Pons (tissue), 1 donor: ENCODE measurements around the gene FBXO3.

ENCODE experiments used
- DNase-seq: peaks from one replicate; pipeline ENCODE4 v3.0.0-alpha.2; 2016; ENCODE audit warnings: low spot score

FBXO3 gene

DNA sequence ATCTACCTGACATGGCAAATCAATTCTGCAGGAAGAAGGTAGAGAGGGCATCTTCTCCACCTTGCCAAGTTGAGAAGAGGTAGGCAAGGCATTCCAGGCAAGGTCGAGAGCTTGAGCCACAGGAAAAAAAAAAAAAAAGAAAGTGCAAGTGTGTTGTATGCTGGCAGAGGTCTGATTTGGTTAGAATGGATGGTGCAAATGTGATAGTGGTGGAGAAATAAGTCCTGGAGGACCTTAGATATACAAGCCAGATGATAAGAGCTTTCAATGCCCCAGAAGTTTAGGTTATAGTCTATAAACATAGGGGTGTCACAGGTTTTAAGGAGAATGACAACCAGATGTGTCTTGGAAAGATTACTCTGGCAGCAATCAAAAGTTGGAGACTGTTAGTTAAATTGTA is 1.4 kb downstream of the FBXO3 start:
- no peak for DNase-seq

DNA sequence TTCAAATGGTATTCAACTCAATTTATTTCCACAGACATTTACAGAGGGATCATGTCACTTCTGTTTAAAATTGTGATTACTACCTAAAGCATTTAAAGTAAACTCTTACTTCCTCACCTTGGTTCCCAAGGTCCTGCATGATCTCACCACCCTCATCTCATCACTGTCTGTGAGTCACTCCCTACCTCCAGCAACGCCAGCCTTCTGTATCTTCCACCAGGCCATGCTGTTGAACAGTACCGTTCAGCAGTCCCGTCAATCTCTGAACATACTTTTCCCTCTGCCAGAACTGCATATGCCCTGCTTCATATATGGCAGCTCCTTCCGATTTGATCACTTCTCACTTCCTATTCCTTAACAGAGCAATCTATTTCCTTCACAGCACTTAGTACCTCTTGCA is 2.0 kb downstream of the FBXO3 start:
- DNase-seq = no peak

DNA sequence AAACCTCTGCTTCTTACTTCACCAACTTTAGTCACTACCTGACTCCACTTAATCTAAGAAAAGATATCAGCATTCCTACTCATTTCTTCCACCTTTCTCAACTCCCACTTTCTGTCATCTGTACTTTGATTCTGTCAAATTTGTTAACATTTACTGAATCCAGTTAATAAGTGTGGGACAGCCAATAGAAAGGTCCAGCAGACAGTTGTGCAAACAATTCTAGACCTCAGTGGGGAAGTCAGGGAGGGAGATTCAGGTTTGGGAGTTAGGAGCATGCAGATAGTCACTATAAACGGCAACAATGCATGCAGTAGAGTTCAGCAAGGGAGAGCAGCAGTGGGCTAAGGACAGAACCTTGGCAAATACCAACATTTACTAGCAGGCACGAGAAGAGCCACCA is 4.1 kb downstream of the FBXO3 start:
- DNase-seq = no peak

DNA sequence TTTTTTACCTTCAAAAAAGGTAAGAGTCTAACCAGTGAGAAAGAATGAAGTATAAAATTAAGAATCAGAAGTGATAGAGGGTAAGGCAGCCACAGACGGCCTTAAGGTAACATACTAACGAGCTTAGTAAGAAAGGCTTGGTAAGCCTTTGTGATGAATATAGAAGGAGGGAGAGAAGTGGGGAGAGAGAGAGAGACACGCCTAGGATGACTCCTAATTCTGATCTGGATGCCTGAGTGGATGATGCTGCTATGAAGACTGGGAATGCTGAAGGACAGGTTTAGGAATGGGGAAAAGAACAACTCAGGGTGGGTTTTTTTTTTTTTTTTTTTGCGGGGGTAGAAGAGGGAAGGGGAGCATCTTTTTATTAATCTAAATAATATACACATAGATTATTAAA is 4.8 kb downstream of the FBXO3 start:
- no peak for DNase-seq

DNA sequence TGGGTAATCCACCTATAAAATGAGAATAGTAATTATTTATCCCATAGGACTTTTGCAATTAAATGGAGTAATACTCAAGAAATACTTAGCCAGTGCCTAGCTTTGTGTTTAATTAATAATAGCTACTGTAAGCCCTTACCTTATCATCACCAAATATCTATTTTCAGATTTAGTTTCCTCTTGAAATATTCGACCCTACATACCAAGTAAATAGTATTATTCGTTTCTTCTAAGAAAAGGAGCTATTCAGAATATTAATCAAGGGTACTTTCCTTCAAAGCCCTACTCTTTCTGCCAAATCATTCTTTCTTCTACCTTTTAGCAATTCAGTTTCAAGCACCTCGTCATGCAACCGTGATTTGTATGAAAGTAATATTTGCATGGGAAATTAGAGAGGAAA is 6.7 kb downstream of the FBXO3 start:
- DNase-seq = no peak

DNA sequence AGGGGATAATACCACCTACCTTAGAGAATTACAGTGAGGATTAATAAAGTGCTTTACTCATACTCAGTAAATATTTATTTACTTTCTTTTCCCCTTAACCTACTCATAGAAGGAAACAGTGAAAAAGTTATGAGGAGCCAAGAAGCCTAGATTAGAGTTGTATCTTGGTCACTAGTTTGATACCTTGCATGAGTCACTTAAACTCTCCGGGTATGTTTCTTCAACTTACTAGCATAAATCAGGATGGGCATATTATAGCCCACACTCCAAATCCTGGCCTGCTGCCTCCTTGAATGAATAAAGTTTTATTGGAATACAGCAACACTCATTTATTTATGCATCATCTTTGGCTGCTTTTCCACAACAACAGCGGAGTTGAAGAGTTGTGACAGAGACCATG is 8.2 kb downstream of the FBXO3 start:
- DNase-seq = no peak

DNA sequence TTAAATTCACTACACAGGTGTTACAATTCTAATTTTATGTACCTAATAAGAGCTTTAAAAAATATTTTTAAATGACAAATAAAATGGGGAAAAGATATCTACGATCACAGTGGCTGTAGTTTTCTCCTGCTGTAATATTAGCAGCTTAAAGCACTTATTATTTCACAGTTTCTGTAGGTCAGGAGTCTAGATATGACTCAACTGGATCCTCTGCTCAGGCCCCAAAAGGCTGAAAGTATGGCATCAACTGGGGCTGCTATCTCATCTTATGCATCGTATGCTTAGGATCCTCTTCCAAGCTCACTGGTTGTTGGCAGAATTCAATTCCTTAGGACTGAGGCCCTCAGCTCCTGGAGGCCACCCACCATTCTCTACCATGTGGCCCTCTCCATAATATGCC is 12.8 kb downstream of the FBXO3 start:
- DNase-seq = no peak

DNA sequence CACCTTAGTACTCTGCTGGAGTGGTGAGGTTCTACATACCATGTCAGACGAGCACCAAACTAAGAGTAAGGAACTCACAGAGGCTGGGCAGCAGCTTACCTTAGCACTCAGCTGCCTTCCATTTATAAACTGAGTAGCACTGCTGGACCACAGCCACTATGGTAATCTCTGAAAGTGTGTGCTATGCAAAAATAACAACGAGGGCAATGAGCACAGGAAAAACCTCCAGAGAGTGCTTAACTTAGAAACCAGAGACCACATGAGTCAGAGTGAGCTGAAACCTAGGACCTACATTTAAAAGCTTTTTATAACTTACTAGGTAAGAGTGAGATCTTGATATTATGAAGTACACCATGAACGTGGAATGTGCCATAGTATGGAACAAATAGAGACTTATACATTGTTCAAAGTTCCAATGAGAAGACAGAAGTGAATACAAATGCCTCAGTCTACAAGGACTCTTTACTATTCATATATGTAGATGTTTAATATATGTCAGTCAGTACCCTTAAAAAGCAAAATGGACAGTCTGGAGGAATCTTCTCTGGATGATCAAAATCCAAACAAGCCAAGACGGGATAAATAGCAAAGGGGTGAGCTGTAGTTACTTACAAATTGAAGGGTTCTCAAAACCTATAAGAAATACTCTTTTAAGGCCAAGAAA is 20.9 kb downstream of the FBXO3 start:
- no peak for DNase-seq

DNA sequence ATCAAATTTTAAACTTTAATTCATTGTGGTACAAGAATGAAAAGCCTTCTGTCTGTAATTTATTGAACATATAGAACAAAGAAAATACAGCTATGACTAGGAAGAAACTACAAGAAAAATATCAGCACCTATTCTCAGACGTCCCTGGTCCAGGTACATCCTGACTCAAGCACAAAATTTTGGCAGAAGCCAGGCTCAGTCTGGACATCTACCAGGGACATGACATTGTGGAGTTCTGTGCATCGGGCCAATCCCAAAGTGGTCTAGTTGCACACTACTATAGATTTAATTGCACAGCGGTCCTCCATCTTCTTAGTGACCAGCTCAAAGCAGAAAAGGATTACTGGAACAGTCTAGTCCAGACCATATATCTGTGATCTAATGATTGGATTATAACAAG is 22.4 kb downstream of the FBXO3 start:
- DNase-seq = no peak

DNA sequence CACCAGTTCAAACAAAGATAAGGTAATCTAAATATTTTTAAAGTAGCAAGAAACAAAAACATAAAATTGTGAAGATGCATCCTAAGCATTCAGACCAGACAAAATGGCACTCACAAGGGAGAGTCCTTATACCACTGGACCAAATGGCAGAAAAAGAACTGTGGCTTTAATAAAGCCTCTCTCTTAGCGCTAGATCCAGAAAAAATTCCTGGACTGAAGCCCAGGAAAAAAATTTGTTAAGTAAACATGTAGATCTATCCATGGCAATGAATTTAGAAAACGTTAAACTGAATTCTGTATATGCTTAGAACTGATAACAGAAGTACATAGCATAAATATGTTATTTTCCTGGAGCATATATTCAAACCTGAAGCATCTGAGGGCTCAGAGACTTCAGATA is 26.3 kb downstream of the FBXO3 start:
- no peak for DNase-seq

DNA sequence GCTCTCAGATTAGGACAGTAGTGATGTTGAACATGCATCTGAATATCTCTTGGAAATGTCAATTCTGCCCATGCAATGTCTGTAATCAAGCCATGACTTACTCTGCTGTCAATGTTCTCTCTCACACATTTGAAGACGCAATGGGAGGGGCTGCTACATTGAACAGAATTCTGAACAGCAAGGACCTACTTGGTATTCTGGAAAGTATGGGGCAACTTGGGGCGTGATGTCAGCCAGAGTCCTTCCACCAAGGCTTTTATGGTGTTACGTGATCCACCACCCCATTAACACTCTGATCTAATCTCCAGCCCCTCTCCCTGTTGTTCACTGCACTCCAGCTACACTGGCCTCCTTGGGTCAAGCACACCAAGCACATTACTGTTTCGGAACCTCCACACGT is 31.0 kb downstream of the FBXO3 start:
- no peak for DNase-seq

DNA sequence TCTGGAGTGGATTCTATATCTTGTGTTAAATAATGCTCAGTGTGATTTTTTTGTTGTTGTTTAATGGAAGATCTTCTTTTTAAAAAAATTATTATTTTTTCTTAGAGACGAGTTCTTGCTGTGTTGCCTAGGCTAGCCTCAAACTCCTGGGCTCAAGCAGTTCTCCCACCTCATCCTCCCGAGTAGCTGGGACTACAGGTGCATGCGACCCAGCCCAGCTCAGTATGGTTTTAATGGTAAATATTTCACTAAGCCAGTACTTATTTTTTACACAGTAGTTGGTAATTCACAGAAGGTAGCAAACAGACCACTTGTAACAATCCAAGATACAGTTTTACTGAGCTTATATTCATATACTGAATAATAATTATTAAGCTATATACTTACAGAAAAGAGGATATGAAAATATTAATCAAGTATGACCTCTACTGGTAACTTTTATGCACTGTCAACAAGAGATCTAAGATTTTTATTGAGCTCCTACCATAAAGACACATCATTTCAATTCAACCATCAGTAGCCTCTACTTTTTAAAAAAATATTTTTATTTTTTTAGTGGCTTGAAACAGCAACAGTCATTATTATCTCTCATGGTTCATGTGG is 32.0 kb downstream of the FBXO3 start:
- peak; percentile 55 for DNase-seq

DNA sequence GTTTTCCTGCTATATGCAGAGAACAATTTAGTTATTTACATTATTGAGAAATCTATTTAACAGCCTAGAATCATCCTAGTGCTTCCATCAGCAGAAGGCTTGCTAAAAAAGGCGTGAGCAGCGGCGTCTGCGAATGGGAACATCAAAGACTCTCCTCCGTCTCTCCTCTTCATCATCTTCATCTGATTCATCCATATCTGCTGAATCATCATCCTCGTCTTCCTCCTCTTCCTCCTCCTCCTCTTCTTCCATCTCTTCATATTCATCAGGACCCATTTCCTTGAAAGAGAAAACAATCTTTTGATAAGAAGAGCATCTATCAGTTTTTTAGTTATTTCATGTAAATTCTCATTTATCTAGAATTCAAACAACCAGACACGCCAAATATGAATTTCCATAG is 32.5 kb downstream of the FBXO3 start:
- no peak for DNase-seq

DNA sequence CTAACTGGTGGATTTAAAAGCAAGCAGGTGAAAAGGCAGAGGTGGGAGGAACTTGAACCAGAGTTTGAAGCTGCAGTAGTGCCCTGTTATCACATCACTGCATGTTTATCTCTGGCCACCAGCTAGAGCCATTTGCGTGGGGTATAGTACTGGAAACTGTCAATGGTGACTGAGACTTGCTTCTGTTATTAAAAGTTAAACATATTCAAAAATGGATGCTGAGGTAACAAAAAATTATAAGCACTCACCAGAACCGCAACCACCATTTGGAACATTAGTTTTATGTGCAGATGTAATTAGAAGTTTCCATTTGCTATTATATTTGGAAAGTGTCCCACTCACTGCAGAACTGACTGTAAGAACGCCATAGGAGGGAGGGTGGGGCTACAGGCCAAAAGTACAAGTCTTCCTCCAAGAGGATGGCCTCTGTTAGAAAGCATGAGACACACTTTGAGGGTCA is 36.9 kb downstream of the FBXO3 start:
- DNase-seq = no peak

DNA sequence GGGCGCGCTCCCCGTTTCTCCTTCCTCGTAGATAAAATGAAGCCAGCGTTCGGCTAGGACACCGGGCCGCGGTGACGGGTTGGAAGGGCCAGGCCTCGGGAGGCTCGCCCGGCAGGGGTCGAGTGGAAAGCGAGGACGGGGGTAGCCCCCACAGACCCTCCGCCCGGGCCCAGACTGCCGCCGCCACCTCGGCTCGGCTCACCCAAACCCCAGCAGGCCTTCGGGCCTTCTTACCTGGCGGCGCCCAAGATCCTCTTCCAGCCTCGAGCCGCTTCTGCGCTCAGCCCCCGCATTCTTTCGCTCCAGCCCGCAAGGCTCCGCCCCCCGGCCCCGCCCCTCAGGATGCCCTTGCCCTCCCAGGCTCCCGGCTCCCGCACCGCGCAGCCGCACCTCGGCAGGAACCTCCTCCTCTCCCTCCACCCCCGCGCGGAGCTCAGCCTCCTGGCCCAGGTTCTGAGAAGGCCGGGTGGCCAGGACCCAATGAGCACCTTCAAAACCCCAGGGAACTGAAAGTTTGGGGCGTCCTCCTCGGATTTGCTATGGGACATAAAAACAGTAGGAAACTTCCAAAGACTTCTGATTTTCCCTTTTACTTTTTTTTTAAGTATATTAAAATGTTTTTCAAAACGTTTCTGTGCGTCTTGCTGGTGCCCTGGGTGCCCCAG is 38.0 kb downstream of the FBXO3 start, which contains the start of gene CD59:
Gene CD59 (minus strand): TSS at position 276 of the 665 bp plus-strand sequence. CDS start 13,978 bp downstream, outside the sequence.
- DNase-seq = peak; percentile 87

DNA sequence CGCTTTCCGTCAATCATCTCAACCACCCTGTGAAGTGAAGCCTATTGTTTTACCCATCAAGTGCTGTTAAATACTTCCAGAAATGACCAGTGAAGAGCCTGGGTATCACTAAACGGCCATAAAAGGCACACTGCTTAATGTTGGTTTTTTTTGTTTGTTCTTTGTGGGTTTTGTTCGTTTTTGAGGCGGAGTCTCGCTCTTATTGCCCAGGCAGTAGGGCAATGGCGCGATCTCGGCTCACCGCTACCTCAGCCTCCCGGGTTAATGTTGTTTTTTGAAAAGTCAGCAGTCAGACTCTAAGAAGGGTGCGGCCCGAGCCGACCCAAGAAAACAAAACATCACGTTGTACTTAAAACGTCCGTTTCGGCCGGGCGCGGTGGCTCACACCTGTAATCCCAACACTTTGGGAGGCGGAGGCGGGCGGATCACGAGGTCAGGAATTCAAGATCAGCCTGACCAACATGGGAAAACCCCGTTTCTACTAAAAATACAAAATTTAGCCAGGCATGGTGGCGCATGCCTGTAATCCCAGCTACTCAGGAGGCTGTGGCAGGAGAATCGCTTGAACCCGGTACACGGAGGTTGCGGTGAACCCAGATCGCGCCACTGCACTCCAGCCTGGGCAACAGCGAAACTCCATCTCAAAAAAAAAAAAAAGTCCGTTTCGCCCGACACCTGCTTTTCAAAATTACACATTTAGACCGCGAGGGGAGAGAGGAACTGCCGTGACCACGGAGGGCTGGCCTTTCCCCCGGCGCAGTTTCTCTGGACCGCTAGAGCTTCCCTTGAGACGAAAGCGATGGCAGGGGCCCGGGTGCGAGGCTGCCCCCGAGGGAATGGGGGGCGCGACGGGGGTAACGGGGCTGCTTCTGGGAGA is 38.8 kb downstream of the FBXO3 start:
- no peak for DNase-seq

DNA sequence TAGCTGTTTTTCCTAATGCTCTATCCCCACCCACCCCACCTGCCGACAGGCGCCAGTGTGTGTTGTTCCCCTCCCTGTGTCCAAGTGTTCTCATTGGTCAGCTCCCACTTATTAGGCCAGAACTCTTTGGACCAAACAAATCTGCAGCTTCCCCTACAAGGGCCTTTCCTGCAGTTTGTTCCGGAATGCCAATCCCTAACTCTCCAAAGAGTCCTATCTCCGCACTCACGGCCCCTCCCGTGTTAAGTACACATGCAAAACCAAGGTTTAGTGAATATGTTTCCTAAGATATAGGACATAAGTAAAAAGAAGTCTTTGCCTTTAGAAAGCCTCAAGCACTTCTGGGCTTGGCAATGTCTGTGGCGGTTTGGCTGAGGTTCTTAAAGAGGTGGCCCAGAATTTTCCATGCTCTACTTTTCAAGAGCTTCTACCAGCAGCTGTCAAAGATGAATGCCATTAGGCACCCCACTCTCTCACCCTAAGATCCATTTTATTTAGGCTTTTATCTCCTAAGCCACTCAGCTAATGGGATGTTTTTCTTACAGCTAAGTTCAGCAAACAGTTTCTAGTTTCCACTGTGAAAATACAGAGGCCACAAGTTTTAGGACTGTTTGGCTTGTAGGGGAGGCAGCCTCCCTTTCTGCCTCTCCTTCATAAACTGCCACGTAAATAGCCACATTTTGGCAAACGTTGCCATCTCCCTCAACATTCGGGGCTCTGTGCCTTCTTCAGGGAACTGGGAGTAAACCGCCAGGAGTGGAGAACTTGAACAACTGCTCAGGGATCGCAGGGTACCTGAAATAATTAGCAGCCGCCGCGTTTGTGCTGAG is 39.7 kb downstream of the FBXO3 start:
- DNase-seq = peak; percentile 46

DNA sequence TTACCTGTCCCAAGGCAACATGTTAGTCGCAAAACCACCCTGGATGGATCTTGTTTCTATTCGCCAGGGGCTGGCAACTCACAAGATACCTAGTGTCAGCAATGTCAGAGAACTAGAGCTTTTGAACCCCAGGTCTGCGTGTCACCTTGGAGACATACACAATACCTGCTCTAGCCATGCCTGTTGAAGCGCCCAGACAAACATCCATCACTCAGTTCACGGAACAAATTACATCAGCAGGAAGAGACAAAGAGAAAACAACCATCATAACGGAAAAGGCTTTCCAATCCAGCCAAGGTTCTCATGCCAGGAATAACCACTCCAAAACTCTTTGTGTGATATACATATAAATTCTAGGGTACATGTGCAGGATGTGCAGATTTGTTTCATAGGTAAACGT is 40.3 kb downstream of the FBXO3 start:
- DNase-seq = no peak

DNA sequence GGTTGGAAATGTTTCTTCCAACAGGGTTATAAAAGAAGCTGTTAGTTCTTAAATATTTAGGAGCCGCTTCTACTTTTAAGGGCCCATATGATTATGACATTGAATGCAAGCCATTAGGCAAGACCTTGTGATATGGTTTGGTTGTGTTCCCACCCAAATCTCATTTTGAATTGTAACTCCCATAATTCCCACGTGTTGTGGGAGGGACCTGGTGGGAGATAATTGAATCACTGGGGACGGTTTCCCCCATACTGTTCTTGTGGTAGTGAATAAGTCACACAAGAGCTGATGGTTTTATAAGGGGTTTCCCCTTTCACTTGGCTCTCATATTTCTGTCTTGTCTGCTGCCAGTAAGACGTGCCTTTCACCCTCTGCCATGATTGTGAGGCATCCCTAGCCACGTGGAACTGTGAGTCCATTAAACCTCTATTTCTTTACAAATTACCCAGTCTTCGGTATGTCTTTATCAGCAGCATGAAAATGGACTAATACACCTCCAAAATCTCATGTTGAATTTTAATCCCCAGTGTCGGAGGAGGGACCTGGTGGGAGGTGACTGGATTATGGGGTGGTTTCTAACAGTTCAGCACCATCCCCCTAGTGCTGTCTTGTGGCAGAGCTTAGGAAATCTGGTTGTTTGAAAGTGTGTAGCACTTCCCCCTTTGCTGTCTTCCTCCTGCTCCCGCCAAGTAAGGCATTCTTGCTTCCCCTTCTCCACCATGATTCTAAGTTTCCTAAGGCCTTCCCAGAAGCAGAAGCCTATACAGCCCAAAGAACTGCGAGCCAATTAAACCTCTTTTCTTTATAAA is 42.4 kb downstream of the FBXO3 start:
- DNase-seq = peak; percentile 63

DNA sequence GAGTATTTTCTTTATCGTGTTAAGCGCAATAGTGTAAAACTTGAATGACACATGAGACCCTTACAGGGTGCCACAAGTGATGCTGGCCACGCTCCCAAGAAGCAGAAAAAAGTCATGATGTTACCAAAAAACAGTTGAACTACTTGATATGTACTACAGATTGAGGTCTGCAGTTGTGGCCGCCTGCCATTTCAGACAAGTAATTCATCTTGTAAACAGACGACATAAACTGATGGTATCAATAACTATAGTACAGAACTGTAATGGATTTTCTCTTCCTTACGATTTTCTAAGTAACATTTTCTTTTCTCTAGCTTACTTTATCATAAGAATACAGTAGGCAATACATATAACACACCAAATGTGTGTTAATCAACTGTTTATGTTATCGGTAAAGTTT is 43.6 kb downstream of the FBXO3 start:
- DNase-seq = no peak
